Tibial nerve (tissue), 4 donors: ENCODE results near the gene CDC14B. TPM values are rescaled to one million over a fixed set of nuclear protein-coding genes. Genes with fewer than 3 reads are reported as not detected.

ENCODE experiments used
- DNase-seq, 2 donors: peaks; one replicate each; pipeline ENCODE4 v3.0.0-alpha.2; 2019; ENCODE audit warnings: low spot score in 2 of 2
- H3K27ac ChIP-seq, 4 donors: fragments of 200-600 bp; sonication (generic) in 3 of 4; one replicate each; pipeline ENCODE4 v1.5.1; 2017 to 2019; ENCODE audit warnings: mild to moderate bottlenecking in 1 of 4
- H3K27me3 ChIP-seq, 2 donors: fragments of 200-600 bp; sonication (generic) in 1 of 2; one replicate each; pipeline versions ENCODE4 v1.5.1 to v1.6.0; 2017 to 2019
- H3K36me3 ChIP-seq, 3 donors: fragments of 200-600 bp; sonication (generic); one replicate each; pipeline ENCODE4 v1.5.1; 2018 to 2019
- H3K4me1 ChIP-seq, 4 donors: fragments of 200-600 bp; sonication (generic) in 3 of 4; one replicate each; pipeline ENCODE4 v1.5.1; 2017 to 2019
- H3K4me3 ChIP-seq, 4 donors: fragments of 200-600 bp; sonication (generic) in 3 of 4; one replicate each; pipeline ENCODE4 v1.5.1; 2017 to 2019; ENCODE audit warnings: mild to moderate bottlenecking in 1 of 4, moderate library complexity in 1 of 4
- H3K9me3 ChIP-seq, 4 donors: fragments of 200-600 bp; sonication (generic) in 3 of 4; one replicate each; pipeline ENCODE4 v1.5.1; 2017 to 2019
- EP300 ChIP-seq, 2 donors: sonication (generic); formaldehyde crosslinking; IDR thresholded peaks; one replicate each; pipeline ENCODE4 v1.6.1; 2017; ENCODE audit warnings: antibody characterized with exemption in 2 of 2, mild to moderate bottlenecking in 1 of 2
- POLR2A ChIP-seq, 2 donors: fragments of 450-650 bp; IDR thresholded peaks; one replicate each; pipeline ENCODE4 v1.6.1; 2017; ENCODE audit warnings: antibody characterized with exemption in 2 of 2, mild to moderate bottlenecking in 2 of 2, moderate library complexity in 2 of 2
- WGBS, 2 donors: methylation state at CpG; one replicate each; pipeline ENCODE4 v1.1.5; 2018; 5-methylcytosine and 5-hydroxymethylcytosine counted together
- total RNA-seq, 4 donors: library from RNA; depleted of rRNA; stranded (reverse); fragments of >200 nt; gene quantifications; one replicate each; pipeline ENCODE4 v1.1.0, GENCODE V29; 2016
- TF ChIP-seq, protein P1 (sequence below), 5 experiments: fragments of 200-600 bp in 3 of 5; fragments of 450-650 bp in 2 of 5; sonication (generic) in 3 of 5; IDR thresholded peaks; one replicate each; pipeline ENCODE4 v1.5.1; 2016 to 2019; ENCODE audit warnings: antibody characterized with exemption in 5 of 5, mild to moderate bottlenecking in 3 of 5, moderate library complexity in 2 of 5

CDC14B gene
- total RNA-seq, 4 donors from 2014 or later = 25.9 to 34.1 (median 27.6) TPM

GRCh38 chr9:96621618-96622017 is 2.0 kb upstream of the CDC14B start:
- no peak for DNase-seq
- Histone ChIP-seq H3K27ac (no peak overlapping the region), H3K27me3 (no peaks in the 10 kb centered on the region), H3K4me1 (peaks cover 0 to 19% (median 2%) of the 10 kb centered on the region in 4 donors), H3K9me3 (no peaks in the 10 kb centered on the region), H3K36me3 (no peaks in the 10 kb centered on the region), H3K4me3 (no peak overlapping the region)
- TF ChIP-seq POLR2A (IDR thresholded peaks at IDR 0.05) = no peak
- TF ChIP-seq, protein P1, sequence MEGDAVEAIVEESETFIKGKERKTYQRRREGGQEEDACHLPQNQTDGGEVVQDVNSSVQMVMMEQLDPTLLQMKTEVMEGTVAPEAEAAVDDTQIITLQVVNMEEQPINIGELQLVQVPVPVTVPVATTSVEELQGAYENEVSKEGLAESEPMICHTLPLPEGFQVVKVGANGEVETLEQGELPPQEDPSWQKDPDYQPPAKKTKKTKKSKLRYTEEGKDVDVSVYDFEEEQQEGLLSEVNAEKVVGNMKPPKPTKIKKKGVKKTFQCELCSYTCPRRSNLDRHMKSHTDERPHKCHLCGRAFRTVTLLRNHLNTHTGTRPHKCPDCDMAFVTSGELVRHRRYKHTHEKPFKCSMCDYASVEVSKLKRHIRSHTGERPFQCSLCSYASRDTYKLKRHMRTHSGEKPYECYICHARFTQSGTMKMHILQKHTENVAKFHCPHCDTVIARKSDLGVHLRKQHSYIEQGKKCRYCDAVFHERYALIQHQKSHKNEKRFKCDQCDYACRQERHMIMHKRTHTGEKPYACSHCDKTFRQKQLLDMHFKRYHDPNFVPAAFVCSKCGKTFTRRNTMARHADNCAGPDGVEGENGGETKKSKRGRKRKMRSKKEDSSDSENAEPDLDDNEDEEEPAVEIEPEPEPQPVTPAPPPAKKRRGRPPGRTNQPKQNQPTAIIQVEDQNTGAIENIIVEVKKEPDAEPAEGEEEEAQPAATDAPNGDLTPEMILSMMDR (IDR thresholded peaks at IDR 0.05) = no peak
- no peak for TF ChIP-seq EP300 (IDR thresholded peaks at IDR 0.05)
- WGBS, 2 donors = 75 to 80% methylated on average over 4 of the region's 4 CpGs

DNA sequence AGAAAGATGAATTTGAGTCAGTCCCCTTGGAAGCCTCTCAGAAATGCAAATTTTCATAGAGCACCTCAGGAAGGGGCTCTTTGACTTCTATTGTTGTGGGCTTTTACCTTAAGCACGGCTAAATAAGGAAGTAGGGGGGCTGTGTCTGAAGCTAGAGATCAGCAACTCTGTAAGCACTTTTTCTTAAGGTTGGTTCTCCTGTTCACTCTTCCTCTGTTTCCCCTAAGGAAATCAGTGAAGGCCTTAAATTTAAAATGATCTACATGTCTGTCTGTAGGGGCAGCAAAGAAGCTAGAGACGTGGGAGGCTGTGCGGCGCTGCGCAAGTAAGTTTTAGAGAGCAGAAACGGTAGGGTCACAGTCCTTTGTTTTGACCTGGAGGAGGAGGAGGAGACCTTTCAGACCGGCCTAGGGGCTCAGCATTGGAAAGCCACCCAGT is 1.2 kb upstream of the CDC14B start:
- 48 to 61% methylated on average over 7 of the region's 7 CpGs for WGBS, 2 donors
- DNase-seq = no peak
- H3K27me3 ChIP-seq = no peaks in the 10 kb centered on the region
- H3K9me3 ChIP-seq = no peaks in the 10 kb centered on the region
- H3K4me3 ChIP-seq = no peak overlapping the region
- H3K4me1 ChIP-seq = peaks cover 0 to 19% (median 2%) of the 10 kb centered on the region in 4 donors
- H3K36me3 ChIP-seq = no peaks in the 10 kb centered on the region
- H3K27ac ChIP-seq = no peak overlapping the region
- TF ChIP-seq POLR2A (IDR thresholded peaks at IDR 0.05) = no peak
- no peak for TF ChIP-seq EP300 (IDR thresholded peaks at IDR 0.05)
- TF ChIP-seq, protein P1 (IDR thresholded peaks at IDR 0.05) = no peak

GRCh38 chr9:96620181-96620514 is 505 bp upstream of the CDC14B start:
- Histone ChIP-seq H3K36me3 (no peaks in the 10 kb centered on the region), H3K27ac (no peak overlapping the region), H3K9me3 (no peaks in the 10 kb centered on the region), H3K27me3 (no peaks in the 10 kb centered on the region), H3K4me3 (peak overlapping the region; percentile 44 to 71 (median 47)), H3K4me1 (peaks cover 0 to 19% (median 2%) of the 10 kb centered on the region in 4 donors)
- no peak for TF ChIP-seq POLR2A (IDR thresholded peaks at IDR 0.05)
- TF ChIP-seq EP300 (IDR thresholded peaks at IDR 0.05) = no peak
- TF ChIP-seq, protein P1 (IDR thresholded peaks at IDR 0.05) = no peak
- 62 to 69% methylated on average over 11 of the region's 11 CpGs for whole genome bisulfite sequencing, 2 donors
- no peak for DNase-seq

- no peaks in the 10 kb centered on the region for H3K27me3 ChIP-seq
- peak overlapping the region; percentile 40 to 71 (median 50) for H3K4me3 ChIP-seq
- 1 to 3% methylated on average over 8 to 20 of the region's 54 CpGs for WGBS, 2 donors
- no peaks in the 10 kb centered on the region for H3K36me3 ChIP-seq
- peak overlapping the region; percentile 10 to 90 (median 80) for H3K27ac ChIP-seq
- no peaks in the 10 kb centered on the region for H3K9me3 ChIP-seq
- no peak for DNase-seq
- TF ChIP-seq POLR2A (IDR thresholded peaks at IDR 0.05) (no peak), EP300 (IDR thresholded peaks at IDR 0.05) (no peak)
- peaks cover 0 to 19% (median 2%) of the 10 kb centered on the region in 4 donors for H3K4me1 ChIP-seq
These were observed 548 bp downstream of the CDC14B start for GRCh38 chr9:96619124-96619465.

DNA sequence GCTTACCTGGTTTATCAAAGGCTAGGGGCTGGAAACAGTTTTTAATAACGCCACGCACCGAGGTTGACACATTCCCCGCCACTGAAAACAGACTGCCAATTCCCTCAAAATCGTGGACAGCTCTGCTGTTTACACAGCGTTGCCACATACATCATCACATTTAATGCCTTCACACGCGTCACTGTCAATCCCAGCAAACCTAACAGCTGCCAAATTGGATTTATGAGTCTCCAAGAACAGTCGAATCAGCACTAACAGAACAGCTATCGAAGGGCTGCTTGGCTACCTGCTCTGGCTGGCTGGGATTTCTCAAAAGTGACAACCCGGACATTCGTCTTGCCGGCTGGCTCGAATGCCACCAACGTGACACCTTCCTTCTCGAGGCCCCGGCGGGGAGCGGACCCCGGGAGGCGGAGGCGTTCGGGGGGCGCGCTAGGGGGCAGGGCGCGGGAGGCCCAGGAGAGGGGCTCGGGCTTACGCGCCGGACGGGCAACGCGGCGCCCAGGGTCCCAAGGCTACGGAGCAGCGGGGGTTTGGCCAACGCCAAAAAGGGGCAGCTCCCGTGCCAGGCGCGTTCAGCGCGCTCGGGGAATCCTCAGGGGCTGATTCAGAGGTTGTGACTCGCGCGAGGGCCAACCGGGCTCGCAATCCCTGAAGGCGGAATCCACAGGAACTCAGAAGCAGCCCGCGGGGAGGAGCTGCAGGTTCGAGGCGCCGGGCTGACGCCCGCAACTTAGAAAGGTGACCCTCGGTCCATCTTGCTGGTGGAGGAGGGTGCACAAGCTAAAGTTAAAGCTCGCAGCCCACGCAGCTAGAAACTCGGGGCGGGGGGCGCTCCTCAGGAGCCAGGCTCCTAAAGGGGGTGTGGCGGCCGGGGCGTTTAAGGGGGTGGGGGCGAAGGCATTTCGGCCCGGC is 1.2 kb downstream of the CDC14B start:
- H3K9me3 ChIP-seq = no peaks in the 10 kb centered on the region
- DNase-seq = no peak
- H3K4me3 ChIP-seq = peak overlapping the region; percentile 40 to 71 (median 50)
- no peak for TF ChIP-seq POLR2A (IDR thresholded peaks at IDR 0.05)
- TF ChIP-seq, protein P1 (IDR thresholded peaks at IDR 0.05) = no peak
- TF ChIP-seq EP300 (IDR thresholded peaks at IDR 0.05) = peak in 1 of 2 donors; percentile 4
- H3K36me3 ChIP-seq = no peaks in the 10 kb centered on the region
- 13 to 16% methylated on average over 43 to 59 of the region's 69 CpGs for WGBS, 2 donors
- H3K4me1 ChIP-seq = peaks cover 0 to 21% (median 2%) of the 10 kb centered on the region in 4 donors
- H3K27me3 ChIP-seq = no peaks in the 10 kb centered on the region
- H3K27ac ChIP-seq = peak overlapping the region; percentile 10 to 90 (median 80)
